ENCODE results near the gene OR4C16. TPM values are rescaled to one million over a fixed set of nuclear protein-coding genes. Genes with fewer than 3 reads are reported as not detected.

OR4C16 gene, protein sequence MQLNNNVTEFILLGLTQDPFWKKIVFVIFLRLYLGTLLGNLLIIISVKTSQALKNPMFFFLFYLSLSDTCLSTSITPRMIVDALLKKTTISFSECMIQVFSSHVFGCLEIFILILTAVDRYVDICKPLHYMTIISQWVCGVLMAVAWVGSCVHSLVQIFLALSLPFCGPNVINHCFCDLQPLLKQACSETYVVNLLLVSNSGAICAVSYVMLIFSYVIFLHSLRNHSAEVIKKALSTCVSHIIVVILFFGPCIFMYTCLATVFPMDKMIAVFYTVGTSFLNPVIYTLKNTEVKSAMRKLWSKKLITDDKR
- total RNA-seq = not detected

DNA sequence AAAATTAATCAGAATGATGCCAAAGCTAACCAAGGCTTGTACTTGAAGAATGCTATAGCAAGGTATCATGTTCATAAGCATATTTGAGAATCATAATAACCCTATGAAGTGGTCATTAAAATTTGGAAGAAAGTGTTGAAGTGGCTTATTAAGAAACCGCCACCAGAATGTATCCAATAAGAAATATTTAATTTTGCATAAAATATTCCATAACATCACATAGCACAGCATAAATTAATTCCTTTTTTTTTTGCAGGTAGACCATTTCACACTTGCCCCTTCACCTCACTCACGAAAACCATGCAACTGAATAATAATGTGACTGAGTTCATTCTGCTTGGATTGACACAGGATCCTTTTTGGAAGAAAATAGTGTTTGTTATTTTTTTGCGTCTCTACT lies at the start of gene OR4C16:
TSS of gene OR4C16 (plus strand) at position 301 of the 400 bp plus-strand sequence. CDS start at position 301, 0 bp downstream.
- POLR2A ChIA-PET = no interaction called here
- CTCF ChIA-PET = no interaction called here

DNA sequence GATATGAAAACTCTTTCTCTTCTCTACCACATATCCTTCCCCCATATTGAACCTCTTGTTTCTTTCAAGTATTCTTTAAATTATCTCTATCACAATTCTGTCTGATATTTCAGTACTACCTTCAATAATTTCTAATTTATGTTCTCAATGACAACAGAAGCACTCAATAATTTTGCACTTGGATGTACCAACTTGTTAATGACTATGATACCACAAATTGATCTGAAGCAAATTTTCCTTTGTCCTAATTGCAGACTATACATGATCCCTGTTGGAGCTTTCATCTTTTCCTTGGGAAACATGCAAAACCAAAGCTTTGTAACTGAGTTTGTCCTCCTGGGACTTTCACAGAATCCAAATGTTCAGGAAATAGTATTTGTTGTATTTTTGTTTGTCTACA lies 17.8 kb upstream of the OR4C16 start, which contains the start of gene OR4C15:
TSS of gene OR4C15 (plus strand) at position 301 of the 400 bp plus-strand sequence. CDS start at position 301, 0 bp downstream.
- ChIA-PET CTCF (no interaction called here), POLR2A (no interaction called here)
- H3K27me3 Mint-ChIP-seq = no peaks in the 10 kb centered on the region
- intact Hi-C loops (cut with micrococcal nuclease) = no loop called here
- H3K27ac Mint-ChIP-seq = no peak within 1 kb of the TSS
- no peaks in the 10 kb centered on the region for H3K36me3 Mint-ChIP-seq
- no peaks in the 10 kb centered on the region for H3K4me1 Mint-ChIP-seq (ENCODE audit: low read depth)
- no peak within 1 kb of the TSS for H3K4me3 Mint-ChIP-seq
- DNase-seq = no peak
- peaks cover 26% of the 10 kb centered on the region for H3K9me3 Mint-ChIP-seq

More for the DNA sequence above, at the start of gene OR4C16:
- intact Hi-C loops (cut with micrococcal nuclease) = no loop called here
- Mint-ChIP-seq H3K9me3 (peaks cover 21% of the 10 kb centered on the region), H3K27me3 (no peaks in the 10 kb centered on the region), H3K36me3 (no peaks in the 10 kb centered on the region), H3K4me1 (ENCODE audit: low read depth) (no peaks in the 10 kb centered on the region), H3K4me3 (no peak within 1 kb of the TSS), H3K27ac (no peak within 1 kb of the TSS)
- DNase-seq = no peak

DNA sequence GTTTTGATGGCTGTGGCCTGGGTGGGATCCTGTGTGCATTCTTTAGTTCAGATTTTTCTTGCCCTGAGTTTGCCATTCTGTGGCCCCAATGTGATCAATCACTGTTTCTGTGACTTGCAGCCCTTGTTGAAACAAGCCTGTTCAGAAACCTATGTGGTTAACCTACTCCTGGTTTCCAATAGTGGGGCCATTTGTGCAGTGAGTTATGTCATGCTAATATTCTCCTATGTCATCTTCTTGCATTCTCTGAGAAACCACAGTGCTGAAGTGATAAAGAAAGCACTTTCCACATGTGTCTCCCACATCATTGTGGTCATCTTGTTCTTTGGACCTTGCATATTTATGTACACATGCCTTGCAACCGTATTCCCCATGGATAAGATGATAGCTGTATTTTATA lies 620 bp downstream of the OR4C16 start:
- Mint-ChIP-seq H3K9me3 (peaks cover 24% of the 10 kb centered on the region), H3K27ac (no peak overlapping the region), H3K36me3 (no peaks in the 10 kb centered on the region), H3K4me3 (no peak overlapping the region), H3K27me3 (no peaks in the 10 kb centered on the region), H3K4me1 (ENCODE audit: low read depth) (no peaks in the 10 kb centered on the region)
- intact Hi-C loops (cut with micrococcal nuclease) = no loop called here
- CTCF ChIA-PET = no interaction called here
- no peak for DNase-seq
- POLR2A ChIA-PET = no interaction called here

DNA sequence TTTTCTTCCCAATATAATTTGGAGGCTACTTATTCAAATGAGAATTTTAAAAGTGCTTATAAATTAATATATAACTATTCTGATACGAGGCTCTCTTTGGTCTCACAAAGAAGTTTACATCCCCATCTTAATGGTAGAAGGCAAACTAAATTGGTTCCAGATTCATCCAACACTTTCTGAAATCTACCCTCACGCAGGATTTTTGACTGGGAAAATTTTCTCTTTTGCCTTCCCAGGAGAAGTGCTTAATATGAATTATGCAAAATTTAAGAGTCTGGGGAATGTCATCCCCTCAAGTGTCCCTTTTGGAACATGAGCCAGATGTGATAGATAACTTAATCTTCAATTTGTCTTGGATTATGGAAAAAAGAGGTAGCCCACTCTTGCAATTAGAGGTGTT lies 35.6 kb downstream of the OR4C16 start, which contains the start of gene OR4C11:
TSS of gene OR4C11 (minus strand) at position 101 of the 400 bp plus-strand sequence. CDS start 3,272 bp downstream, outside the sequence.
- intact Hi-C loops (cut with micrococcal nuclease) = loop anchor here (2.0 kb wide), 1 partner anchor 47 kb away; no protein-coding TSS in a partner anchor
- Mint-ChIP-seq H3K4me1 (ENCODE audit: low read depth) (no peaks in the 10 kb centered on the region), H3K27ac (no peak within 1 kb of the TSS), H3K4me3 (no peak within 1 kb of the TSS), H3K27me3 (no peaks in the 10 kb centered on the region), H3K9me3 (peaks cover 22% of the 10 kb centered on the region), H3K36me3 (no peaks in the 10 kb centered on the region)
- CTCF ChIA-PET = no interaction called here
- POLR2A ChIA-PET = no interaction called here
- no peak for DNase-seq

Other genes with a start within 250 kb of the OR4C16 start
- not detected for gene OR4A16, start 228.9 kb upstream of the OR4C16 start, total RNA-seq
- gene OR4A15, start 204.2 kb upstream of the OR4C16 start, total RNA-seq = not detected
- not detected for gene OR4C15, start 17.7 kb upstream of the OR4C16 start, total RNA-seq
- gene OR4C11, start 35.5 kb downstream of the OR4C16 start, total RNA-seq = not detected
- not detected for gene OR4P4, start 63.0 kb downstream of the OR4C16 start, total RNA-seq
- not detected for gene OR4S2, start 76.2 kb downstream of the OR4C16 start, total RNA-seq
- gene OR4C6, start 90.1 kb downstream of the OR4C16 start, total RNA-seq = not detected
- gene OR5D13, start 201.3 kb downstream of the OR4C16 start, total RNA-seq = not detected
- not detected for gene OR5D14, start 223.4 kb downstream of the OR4C16 start, total RNA-seq
- gene OR5L1, start 239.2 kb downstream of the OR4C16 start, total RNA-seq = not detected
- gene OR5D18, start 247.5 kb downstream of the OR4C16 start, total RNA-seq = not detected